Thyroid gland (tissue), 4 donors: ENCODE measurements around the gene HSPA1B. TPM values are rescaled to one million over a fixed set of nuclear protein-coding genes. Genes with fewer than 3 reads are reported as not detected.
A peak's percentile ranks its signal among the peaks of the same experiment; 100 is the strongest.
"Not testable (repeated sequence)": the region's sequence is repeated elsewhere in the genome, so short reads cannot be mapped to it uniquely, and the experiment has no call there.

Experiments
- DNase-seq, 2 donors: peaks; one replicate each; pipeline ENCODE4 v3.0.0-alpha.2; 2019
- H3K27ac ChIP-seq, 3 donors: fragments of 200-600 bp; sonication (generic); 1 replicate in 2 of 3; 2 replicates in 1 of 3; pipeline ENCODE4 v1.5.1; 2016 to 2019; ENCODE audit warnings: mild to moderate bottlenecking in 1 of 3, moderate library complexity in 1 of 3
- H3K27me3 ChIP-seq: fragments of 200-600 bp; sonication (generic); one replicate; pipeline ENCODE4 v1.5.1; 2019
- H3K36me3 ChIP-seq, 2 donors: fragments of 200-600 bp; sonication (generic); one replicate each; pipeline ENCODE4 v1.5.1; 2016 to 2019
- H3K4me1 ChIP-seq, 2 donors: fragments of 200-600 bp; sonication (generic); one replicate each; pipeline ENCODE4 v1.5.1; 2017 to 2019
- H3K4me3 ChIP-seq, 3 donors: fragments of 200-600 bp; sonication (generic); replicated peaks in 1 of 3; 1 replicate in 2 of 3; 2 replicates in 1 of 3; pipeline ENCODE4 v1.5.1; 2016; ENCODE audit warnings: mild to moderate bottlenecking in 1 of 3
- H3K9me3 ChIP-seq: fragments of 200-600 bp; sonication (generic); one replicate; pipeline ENCODE4 v1.5.1; 2017
- POLR2A ChIP-seq, 2 donors: fragments of 450-650 bp; IDR thresholded peaks; one replicate each; pipeline ENCODE4 v1.6.1; 2017; ENCODE audit warnings: antibody characterized with exemption in 2 of 2, mild to moderate bottlenecking in 2 of 2, moderate library complexity in 1 of 2
- WGBS, 2 donors: methylation state at CpG; one replicate each; pipeline ENCODE4 v1.1.5; 2017; 5-methylcytosine and 5-hydroxymethylcytosine counted together
- intact Hi-C: fragments of 100-400 bp; cut with DNase I; formaldehyde crosslinking; loops from one replicate; pipeline ENCODE4 v1.15.1; 2023
- total RNA-seq, 4 donors: library from RNA; depleted of rRNA; stranded (reverse); fragments of >200 nt; gene quantifications; one replicate each; pipeline ENCODE4 v1.2.3, GENCODE V29; 2016
- TF ChIP-seq, protein P1 (sequence below), 6 experiments: fragments of 200-600 bp in 3 of 6; fragments of 450-650 bp in 3 of 6; sonication (generic) in 3 of 6; IDR thresholded peaks; one replicate each; pipeline ENCODE4 v1.5.1; 2016 to 2019; ENCODE audit warnings: antibody characterized with exemption in 6 of 6, mild to moderate bottlenecking in 2 of 6, inconsistent platforms in 1 of 6, moderate library complexity in 1 of 6

The HSPA1B gene
- total RNA-seq, 4 donors from 2014 or later = 194 to 330 (median 256) TPM

DNA sequence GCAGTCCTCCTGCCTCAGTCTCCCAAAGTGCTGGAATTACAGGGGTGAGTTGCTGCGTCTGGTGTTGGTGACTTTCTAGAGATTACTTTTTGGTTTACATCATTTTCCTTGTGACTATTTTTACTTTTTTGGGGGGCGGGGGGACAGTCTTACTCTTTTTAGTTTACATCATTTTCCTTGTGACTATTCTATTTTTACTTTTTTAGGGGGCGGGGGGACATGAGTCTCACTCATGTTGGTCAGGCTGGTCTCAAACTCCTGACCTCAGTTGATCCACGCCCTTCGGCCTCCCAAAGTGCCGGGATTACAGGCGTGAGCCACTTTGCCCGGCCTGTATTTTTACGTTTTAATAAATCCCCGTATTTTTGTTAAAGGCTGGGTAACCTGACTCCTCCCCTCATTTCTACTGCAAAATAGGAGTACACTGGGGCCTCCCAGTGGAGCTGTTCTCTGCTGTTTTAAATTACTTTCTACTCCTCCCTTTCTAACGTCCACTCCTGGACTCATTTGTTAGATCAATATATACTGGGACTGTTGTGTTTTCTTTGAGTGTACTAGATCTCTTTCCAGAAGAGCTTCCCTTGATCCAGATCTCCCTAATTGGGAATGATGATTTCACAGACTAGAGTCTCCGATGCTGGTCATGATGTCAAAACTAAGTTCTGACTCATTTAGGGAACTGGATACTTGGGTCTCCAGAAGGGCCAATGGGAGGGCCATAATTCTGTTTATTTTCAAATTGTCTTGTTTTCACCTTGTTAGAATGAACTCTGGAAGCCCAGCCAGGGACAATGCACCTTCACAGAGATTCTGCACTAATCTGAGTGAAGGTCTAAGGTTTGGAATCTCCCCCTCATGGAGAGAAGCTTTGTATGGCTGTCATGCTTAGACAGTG is 9.2 kb downstream of the HSPA1B start:
- Histone ChIP-seq H3K9me3 (no peaks in the 10 kb centered on the region), H3K4me1 (peaks cover 30 to 32% of the 10 kb centered on the region in 2 donors), H3K27ac (peak overlapping the region; percentile 90 to 100 (median 92)), H3K27me3 (no peaks in the 10 kb centered on the region), H3K4me3 (peak overlapping the region in 1 of 3 donors; percentile 19), H3K36me3 (peaks cover 32 to 33% of the 10 kb centered on the region in 2 donors)
- 27 to 36% methylated on average over 12 of the region's 12 CpGs for WGBS, 2 donors
- intact Hi-C loops = loop anchor here (10.0 kb wide), 1 partner anchor 112 kb away; the partner anchor contains the start of genes DDAH2, LY6G6C and MPIG6B
- no peak for TF ChIP-seq POLR2A (IDR thresholded peaks at IDR 0.05)
- TF ChIP-seq, protein P1, sequence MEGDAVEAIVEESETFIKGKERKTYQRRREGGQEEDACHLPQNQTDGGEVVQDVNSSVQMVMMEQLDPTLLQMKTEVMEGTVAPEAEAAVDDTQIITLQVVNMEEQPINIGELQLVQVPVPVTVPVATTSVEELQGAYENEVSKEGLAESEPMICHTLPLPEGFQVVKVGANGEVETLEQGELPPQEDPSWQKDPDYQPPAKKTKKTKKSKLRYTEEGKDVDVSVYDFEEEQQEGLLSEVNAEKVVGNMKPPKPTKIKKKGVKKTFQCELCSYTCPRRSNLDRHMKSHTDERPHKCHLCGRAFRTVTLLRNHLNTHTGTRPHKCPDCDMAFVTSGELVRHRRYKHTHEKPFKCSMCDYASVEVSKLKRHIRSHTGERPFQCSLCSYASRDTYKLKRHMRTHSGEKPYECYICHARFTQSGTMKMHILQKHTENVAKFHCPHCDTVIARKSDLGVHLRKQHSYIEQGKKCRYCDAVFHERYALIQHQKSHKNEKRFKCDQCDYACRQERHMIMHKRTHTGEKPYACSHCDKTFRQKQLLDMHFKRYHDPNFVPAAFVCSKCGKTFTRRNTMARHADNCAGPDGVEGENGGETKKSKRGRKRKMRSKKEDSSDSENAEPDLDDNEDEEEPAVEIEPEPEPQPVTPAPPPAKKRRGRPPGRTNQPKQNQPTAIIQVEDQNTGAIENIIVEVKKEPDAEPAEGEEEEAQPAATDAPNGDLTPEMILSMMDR (IDR thresholded peaks at IDR 0.05) = no peak
- DNase-seq = no peak

DNA sequence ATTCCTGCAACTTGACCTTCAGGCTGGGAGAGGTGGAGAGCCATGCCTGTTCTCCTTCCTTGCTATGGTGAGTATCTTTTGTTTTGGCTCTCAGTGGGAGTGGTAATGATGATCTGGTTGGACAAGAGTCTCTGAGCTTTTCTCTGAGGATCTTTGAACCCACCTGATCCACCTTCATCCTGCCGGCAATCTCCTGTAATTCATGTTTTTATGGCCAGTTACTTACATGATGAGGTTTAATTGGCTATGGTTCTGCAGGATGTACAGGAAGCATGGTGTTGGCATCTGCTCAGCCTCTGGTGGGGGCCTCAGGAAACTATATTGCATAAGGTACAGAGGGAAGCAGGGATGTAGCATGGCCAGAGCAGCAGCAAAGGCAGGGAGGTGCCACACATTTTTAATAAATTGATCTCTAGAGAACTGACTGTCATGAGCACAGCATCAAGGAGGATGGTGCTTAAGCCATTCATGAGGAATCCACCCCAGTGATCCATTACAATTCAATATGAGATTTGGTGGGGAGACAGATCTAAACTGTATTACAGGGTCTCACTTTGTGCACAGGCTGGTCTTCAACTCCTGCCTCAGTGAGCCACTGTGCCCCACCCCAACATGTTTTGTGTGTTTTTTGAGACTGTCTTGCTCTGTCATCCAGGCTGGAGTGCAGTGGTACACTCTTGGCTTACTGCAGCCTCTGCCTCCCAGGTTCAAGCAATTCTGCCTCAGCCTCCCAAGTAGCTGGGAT is 10.0 kb downstream of the HSPA1B start:
- TF ChIP-seq, protein P1 (IDR thresholded peaks at IDR 0.05) = no peak
- TF ChIP-seq POLR2A (IDR thresholded peaks at IDR 0.05) = no peak
- peaks cover 32 to 33% of the 10 kb centered on the region in 2 donors for H3K36me3 ChIP-seq
- H3K27me3 ChIP-seq = no peaks in the 10 kb centered on the region
- no peaks in the 10 kb centered on the region for H3K9me3 ChIP-seq
- H3K27ac ChIP-seq = peak overlapping the region in 2 of 3 donors; percentile 92 to 100
- H3K4me1 ChIP-seq = peaks cover 29 to 30% of the 10 kb centered on the region in 2 donors
- H3K4me3 ChIP-seq = no peak overlapping the region
- DNase-seq = no peak
- intact Hi-C loops = loop anchor here (10.0 kb wide), 1 partner anchor 113 kb away; the partner anchor contains the start of genes DDAH2, LY6G6C and MPIG6B
- 20 to 35% methylated on average over 1 of the region's 1 CpG for WGBS, 2 donors

DNA sequence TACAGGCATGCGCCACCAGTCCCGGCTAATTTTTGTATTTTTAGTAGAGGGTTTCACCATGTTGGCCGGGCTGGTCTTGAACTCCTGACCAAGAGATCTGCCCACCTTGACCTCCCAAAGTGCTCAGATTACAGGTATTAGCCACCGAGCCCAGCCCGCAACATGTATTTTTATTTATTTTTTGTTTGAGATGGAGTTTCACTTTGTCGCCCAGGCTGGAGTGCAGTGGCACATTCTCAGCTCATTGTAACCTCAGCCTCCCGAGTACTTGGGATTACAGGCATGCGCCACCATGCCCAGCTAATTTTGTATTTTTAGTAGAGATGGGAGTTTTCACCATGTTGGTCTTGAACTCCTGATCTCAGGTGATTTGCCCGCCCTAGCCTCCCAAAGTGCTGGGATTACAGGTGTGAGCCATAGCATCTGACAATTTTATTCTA is 10.6 kb downstream of the HSPA1B start:
- WGBS, 2 donors = 84 to 89% methylated on average over 9 of the region's 9 CpGs
- not testable (repeated sequence) for H3K9me3 ChIP-seq, H3K27me3 ChIP-seq, H3K4me3 ChIP-seq, DNase-seq
- peaks cover 32 to 33% of the 10 kb centered on the region in 2 donors for H3K36me3 ChIP-seq
- H3K4me1 ChIP-seq = peaks cover 29 to 30% of the 10 kb centered on the region in 2 donors
- H3K27ac ChIP-seq = peak overlapping the region in 1 of 3 donors; percentile 11
- intact Hi-C loops = loop anchor here (10.0 kb wide), 1 partner anchor 113 kb away; the partner anchor contains the start of genes DDAH2, LY6G6C and MPIG6B

DNA sequence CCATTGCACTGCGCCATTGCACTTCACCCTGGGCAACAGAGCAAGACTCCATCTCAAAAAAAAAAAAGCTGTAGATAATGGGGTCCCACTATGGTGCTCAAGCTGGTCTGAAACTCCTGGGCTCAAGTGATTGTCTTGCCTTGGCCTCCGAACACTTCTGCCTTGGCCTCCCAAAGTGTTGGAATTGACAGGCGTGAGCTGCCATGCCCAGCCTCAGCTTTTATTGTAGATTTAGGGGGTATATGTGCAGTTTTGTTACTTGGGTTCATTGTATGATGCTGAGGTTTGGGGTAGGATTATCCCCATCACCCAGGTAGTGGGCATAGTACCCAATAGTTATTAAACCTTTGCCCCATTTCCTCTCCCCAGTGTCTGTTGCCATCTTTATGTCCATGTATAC is 11.4 kb downstream of the HSPA1B start:
- peaks cover 29 to 30% of the 10 kb centered on the region in 2 donors for H3K4me1 ChIP-seq
- 90 to 97% methylated on average over 3 of the region's 3 CpGs for WGBS, 2 donors
- no peak for DNase-seq
- H3K4me3 ChIP-seq = no peak overlapping the region
- peaks cover 32 to 33% of the 10 kb centered on the region in 2 donors for H3K36me3 ChIP-seq
- no peaks in the 10 kb centered on the region for H3K9me3 ChIP-seq
- H3K27me3 ChIP-seq = no peaks in the 10 kb centered on the region
- intact Hi-C loops = loop anchor here (10.0 kb wide), 1 partner anchor 114 kb away; the partner anchor contains the start of genes DDAH2, LY6G6C and MPIG6B
- H3K27ac ChIP-seq = no peak overlapping the region
- TF ChIP-seq, protein P1 (IDR thresholded peaks at IDR 0.05) = no peak
- TF ChIP-seq POLR2A (IDR thresholded peaks at IDR 0.05) = no peak

DNA sequence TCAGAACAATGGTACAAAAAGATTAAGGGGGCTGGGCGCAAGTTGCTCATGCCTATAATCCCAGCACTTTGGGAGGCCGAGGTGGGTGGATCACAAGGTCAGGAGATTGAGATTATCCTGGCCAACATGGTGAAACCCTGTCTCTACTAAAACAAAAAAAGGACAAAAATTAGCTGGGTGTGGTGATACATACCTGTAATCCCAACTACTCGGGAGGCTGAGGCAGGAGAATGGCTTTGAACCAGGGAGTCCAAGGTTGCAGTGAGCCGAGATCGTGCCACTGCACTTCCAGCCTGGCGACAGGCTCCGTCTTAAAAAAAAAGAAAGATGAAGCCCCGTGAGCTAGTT is 12.2 kb downstream of the HSPA1B start:
- not testable (repeated sequence) for H3K27me3 ChIP-seq, DNase-seq, H3K27ac ChIP-seq, H3K9me3 ChIP-seq, H3K4me3 ChIP-seq
- intact Hi-C loops = loop anchor here (10.0 kb wide), 1 partner anchor 115 kb away; the partner anchor contains the start of genes DDAH2, LY6G6C and MPIG6B
- peaks cover 32 to 33% of the 10 kb centered on the region in 2 donors for H3K36me3 ChIP-seq
- peaks cover 29 to 30% of the 10 kb centered on the region in 2 donors for H3K4me1 ChIP-seq
- WGBS, 2 donors = 91 to 92% methylated on average over 8 of the region's 8 CpGs
